DND-41 (cell line): Measurements from ENCODE around the gene ANKRD13D.

ENCODE experiments used
- EZH2 ChIP-seq: IDR thresholded peaks from 3 replicates; pipeline ENCODE4 v1.6.1; 2012; ENCODE audit warnings: borderline replicate concordance, low read depth, mild to moderate bottlenecking, moderate library complexity, low read length, inconsistent platforms; ENCODE audit not compliant: severe bottlenecking
- TF ChIP-seq, protein P1 (sequence below): IDR thresholded peaks from 2 replicates; pipeline ENCODE4 v1.5.1; 2012; ENCODE audit warnings: borderline replicate concordance, low read length, moderate library complexity, mild to moderate bottlenecking; ENCODE audit not compliant: poor library complexity, severe bottlenecking; ENCODE audit errors: extremely low read depth

DNA sequence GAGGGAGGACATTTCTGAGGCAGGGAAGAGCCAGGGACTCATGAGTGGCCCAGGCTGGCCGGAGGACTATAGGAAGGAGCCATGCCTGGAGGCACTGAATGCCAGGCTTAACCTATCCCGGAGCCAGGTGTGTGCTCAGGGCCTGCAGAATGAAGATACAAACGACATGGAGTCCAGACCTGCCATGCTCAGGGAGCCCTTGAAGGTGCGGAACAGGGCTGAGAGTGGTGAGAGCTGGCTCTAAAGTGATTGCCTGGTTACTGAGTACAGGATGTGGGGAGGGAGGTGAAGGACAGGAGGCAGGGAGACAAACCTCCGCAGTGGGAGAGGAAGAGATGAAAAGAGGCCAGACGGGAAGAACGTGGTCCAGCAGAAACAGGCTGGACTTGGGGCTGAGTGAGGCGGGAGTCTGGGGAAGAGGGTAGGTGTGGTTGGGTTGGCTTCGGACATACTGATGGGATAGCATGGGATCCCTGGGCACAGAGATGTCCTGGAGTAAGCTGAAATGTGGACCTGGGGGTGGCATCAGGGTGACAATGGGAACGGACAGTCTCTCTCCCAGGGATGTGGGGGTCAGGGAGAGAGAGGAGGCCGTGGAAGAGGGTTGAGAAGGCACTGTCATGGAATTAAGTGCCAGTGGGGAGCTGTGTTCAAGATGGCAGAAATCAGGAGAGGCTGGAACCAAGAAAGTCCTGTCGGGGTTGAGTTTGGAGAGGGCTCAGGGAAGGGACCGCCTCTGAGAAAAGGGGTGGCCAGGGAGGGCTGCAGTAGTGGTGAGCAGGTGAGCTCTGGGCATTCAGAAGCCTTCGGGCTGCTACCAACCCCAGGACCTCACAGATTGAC, 1.5 kb upstream of the ANKRD13D start:
- TF ChIP-seq, protein P1, sequence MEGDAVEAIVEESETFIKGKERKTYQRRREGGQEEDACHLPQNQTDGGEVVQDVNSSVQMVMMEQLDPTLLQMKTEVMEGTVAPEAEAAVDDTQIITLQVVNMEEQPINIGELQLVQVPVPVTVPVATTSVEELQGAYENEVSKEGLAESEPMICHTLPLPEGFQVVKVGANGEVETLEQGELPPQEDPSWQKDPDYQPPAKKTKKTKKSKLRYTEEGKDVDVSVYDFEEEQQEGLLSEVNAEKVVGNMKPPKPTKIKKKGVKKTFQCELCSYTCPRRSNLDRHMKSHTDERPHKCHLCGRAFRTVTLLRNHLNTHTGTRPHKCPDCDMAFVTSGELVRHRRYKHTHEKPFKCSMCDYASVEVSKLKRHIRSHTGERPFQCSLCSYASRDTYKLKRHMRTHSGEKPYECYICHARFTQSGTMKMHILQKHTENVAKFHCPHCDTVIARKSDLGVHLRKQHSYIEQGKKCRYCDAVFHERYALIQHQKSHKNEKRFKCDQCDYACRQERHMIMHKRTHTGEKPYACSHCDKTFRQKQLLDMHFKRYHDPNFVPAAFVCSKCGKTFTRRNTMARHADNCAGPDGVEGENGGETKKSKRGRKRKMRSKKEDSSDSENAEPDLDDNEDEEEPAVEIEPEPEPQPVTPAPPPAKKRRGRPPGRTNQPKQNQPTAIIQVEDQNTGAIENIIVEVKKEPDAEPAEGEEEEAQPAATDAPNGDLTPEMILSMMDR = no peak
- TF ChIP-seq EZH2 = no peak
